ENCODE measurements around the gene ARID3A. TPM values are rescaled to one million over a fixed set of nuclear protein-coding genes. Genes with fewer than 3 reads are reported as not detected.

The ARID3A gene
- total and polyA plus RNA-seq, 9 donors, result 1.1 to 8.1 (median 4.5) TPM

- Histone ChIP-seq H3K4me3 (no peak overlapping the region), H3K27ac (no peak overlapping the region), H3K4me1 (ENCODE audit: insufficient read depth) (no peaks in the 10 kb centered on the region), H3K27me3 (no peaks in the 10 kb centered on the region), H3K36me3 (no peaks in the 10 kb centered on the region), H3K9me3 (no peaks in the 10 kb centered on the region)
- TF ChIP-seq, protein P1, sequence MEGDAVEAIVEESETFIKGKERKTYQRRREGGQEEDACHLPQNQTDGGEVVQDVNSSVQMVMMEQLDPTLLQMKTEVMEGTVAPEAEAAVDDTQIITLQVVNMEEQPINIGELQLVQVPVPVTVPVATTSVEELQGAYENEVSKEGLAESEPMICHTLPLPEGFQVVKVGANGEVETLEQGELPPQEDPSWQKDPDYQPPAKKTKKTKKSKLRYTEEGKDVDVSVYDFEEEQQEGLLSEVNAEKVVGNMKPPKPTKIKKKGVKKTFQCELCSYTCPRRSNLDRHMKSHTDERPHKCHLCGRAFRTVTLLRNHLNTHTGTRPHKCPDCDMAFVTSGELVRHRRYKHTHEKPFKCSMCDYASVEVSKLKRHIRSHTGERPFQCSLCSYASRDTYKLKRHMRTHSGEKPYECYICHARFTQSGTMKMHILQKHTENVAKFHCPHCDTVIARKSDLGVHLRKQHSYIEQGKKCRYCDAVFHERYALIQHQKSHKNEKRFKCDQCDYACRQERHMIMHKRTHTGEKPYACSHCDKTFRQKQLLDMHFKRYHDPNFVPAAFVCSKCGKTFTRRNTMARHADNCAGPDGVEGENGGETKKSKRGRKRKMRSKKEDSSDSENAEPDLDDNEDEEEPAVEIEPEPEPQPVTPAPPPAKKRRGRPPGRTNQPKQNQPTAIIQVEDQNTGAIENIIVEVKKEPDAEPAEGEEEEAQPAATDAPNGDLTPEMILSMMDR (IDR thresholded peaks at IDR 0.05), result no peak
- no peak for TF ChIP-seq EP300 (IDR thresholded peaks at IDR 0.05)
- no peak for TF ChIP-seq POLR2A (IDR thresholded peaks at IDR 0.05)
- WGBS, 3 donors, result 63 to 77% (median 70%) methylated on average over 6 to 12 of the region's 12 CpGs
- no peak for DNase-seq
- intact Hi-C loops (cut with DNase I), result no loop called here
Measured at GRCh38 chr19:960020-960419, 34.2 kb downstream of the ARID3A start.

DNA sequence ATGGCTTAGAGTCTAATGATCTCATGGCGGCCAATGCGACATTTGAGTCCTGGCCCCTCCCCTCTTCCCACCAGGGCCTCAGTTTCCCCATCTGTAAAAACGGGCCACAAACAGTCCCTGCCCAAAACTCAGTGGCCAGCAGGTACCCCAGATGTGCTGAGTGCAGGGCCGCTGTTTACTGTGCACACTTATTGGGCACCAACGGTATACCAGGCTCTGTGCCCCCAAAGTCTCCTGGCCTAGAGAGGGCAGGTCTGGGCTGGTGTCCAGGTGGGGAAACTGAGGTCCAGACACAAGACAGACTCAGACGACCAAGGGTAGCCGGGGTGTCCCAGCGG lies 34.7 kb downstream of the ARID3A start:
- intact Hi-C loops (cut with DNase I), result no loop called here
- Histone ChIP-seq H3K36me3 (no peaks in the 10 kb centered on the region), H3K4me3 (no peak overlapping the region), H3K9me3 (no peaks in the 10 kb centered on the region), H3K4me1 (ENCODE audit: insufficient read depth) (no peaks in the 10 kb centered on the region), H3K27me3 (no peaks in the 10 kb centered on the region), H3K27ac (no peak overlapping the region)
- 74 to 87% (median 82%) methylated on average over 6 to 8 of the region's 8 CpGs for WGBS, 3 donors
- TF ChIP-seq, protein P1 (IDR thresholded peaks at IDR 0.05), result no peak
- TF ChIP-seq POLR2A (IDR thresholded peaks at IDR 0.05) (no peak), EP300 (IDR thresholded peaks at IDR 0.05) (no peak)
- DNase-seq, result peak in 1 of 5 donors; percentile 14

DNA sequence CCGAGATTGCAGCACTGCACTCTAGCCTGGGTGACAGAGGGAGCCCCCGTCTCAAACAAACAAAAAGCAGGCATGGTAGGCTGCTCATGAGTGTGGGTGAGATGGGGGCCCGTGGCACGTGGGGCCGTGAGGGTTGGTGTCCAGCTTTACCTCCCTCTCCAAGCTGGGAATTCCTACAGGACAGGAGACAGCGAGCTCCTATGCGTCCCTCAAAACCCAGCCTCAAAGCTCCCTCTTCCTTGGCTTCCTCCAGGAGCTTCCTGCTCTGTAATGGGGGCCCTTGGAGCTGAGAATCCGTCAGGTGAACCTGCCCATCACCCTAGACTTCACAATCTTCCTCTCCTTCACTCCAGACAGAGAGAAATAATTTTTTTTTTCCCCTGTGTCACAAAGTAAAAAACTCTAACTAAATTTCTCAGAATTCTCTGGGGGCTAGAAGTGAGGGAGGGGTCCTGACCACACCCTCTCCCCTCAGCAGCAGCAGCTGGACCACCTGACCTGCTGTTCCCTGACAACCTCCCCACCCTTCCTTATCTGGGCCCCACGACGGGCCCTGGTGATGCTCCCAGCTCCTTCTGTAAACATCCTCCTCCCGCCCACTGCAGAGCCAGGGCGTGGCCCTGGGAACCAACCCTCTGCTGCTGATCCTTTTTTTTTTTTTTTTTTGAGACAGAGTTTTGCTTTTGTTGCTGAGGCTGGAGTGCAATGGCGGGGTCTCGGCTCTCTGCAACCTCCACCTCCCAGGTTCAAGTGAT lies 36.2 kb downstream of the ARID3A start:
- Histone ChIP-seq H3K9me3 (no peaks in the 10 kb centered on the region), H3K4me1 (ENCODE audit: insufficient read depth) (no peaks in the 10 kb centered on the region), H3K4me3 (no peak overlapping the region), H3K36me3 (no peaks in the 10 kb centered on the region), H3K27me3 (no peaks in the 10 kb centered on the region), H3K27ac (no peak overlapping the region)
- intact Hi-C loops (cut with DNase I), result no loop called here
- 68 to 74% (median 71%) methylated on average over 14 of the region's 14 CpGs for WGBS, 3 donors
- TF ChIP-seq POLR2A (IDR thresholded peaks at IDR 0.05) (no peak), EP300 (IDR thresholded peaks at IDR 0.05) (no peak)
- TF ChIP-seq, protein P1 (IDR thresholded peaks at IDR 0.05), result no peak
- DNase-seq, result no peak

- H3K4me1 ChIP-seq (ENCODE audit: insufficient read depth), result no peaks in the 10 kb centered on the region
- intact Hi-C loops (cut with DNase I), result no loop called here
- TF ChIP-seq POLR2A (IDR thresholded peaks at IDR 0.05) (no peak), EP300 (IDR thresholded peaks at IDR 0.05) (no peak)
- TF ChIP-seq, protein P1 (IDR thresholded peaks at IDR 0.05), result no peak
- whole genome bisulfite sequencing, 3 donors, result 84 to 88% (median 87%) methylated on average over 31 of the region's 31 CpGs
- H3K36me3 ChIP-seq, result no peaks in the 10 kb centered on the region
- no peaks in the 10 kb centered on the region for H3K27me3 ChIP-seq
- DNase-seq, result peak in 1 of 5 donors; percentile 14
- no peaks in the 10 kb centered on the region for H3K9me3 ChIP-seq
- H3K4me3 ChIP-seq, result no peak overlapping the region
- H3K27ac ChIP-seq, result no peak overlapping the region
Measured at GRCh38 chr19:962683-963400, 37.0 kb downstream of the ARID3A start.
